ENCODE measurements around the gene SLC22A12. TPM values are rescaled to one million over a fixed set of nuclear protein-coding genes. Genes with fewer than 3 reads are reported as not detected.

Gene SLC22A12
- total RNA-seq, 1 donor from 2014 or later: not detected

DNA sequence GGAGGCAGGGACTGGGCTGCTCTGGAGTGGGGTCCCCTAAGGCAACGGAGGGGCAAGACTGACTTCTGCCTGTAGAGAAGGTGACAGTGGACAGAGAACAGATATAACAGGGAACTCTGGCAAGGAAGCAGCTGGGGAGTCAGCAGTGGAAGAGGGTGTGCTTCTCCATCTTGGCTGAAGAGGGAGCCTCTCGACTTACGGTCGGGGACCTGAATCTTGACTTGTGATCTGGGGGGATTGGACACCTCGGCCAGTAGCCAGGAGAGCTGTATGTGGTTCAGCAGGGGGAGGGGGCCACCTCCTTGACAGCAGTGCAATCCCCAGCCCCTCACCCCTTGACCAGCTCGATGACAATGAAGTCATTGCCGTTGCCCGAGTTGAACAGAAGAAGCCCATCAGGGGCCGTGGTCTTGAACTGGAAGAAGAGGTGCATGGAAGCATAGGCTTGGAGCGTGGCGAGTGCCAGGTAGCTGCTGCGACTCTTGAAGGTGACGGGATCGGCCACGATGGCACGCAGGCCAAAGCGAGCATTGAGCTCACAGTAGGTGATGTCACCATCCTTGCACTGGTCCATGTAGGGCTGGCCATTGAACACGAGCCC is 60.0 kb downstream of the SLC22A12 start:
- DNase-seq: peak; percentile 56

Other genes starting within 250 kb of the SLC22A12 start
- 35.9 and 46.6 TPM in 2 replicates for gene RPS6KA4, start 232.1 kb upstream of the SLC22A12 start, total RNA-seq
- not detected in 2 replicates for gene SLC22A11, start 35.3 kb upstream of the SLC22A12 start, total RNA-seq
- gene NRXN2, start 132.0 kb downstream of the SLC22A12 start, total RNA-seq: not detected in 2 replicates
- 2.0 and 2.9 TPM in 2 replicates for gene RASGRP2, start 152.9 kb downstream of the SLC22A12 start, total RNA-seq
- gene PYGM, start 168.8 kb downstream of the SLC22A12 start, total RNA-seq: 0.23 and 0.34 TPM in 2 replicates
- gene SF1, start 187.3 kb downstream of the SLC22A12 start, total RNA-seq: 104 and 116 TPM in 2 replicates
- 46.1 and 93.6 TPM in 2 replicates for gene MAP4K2, start 212.0 kb downstream of the SLC22A12 start, total RNA-seq
- gene MEN1, start 219.3 kb downstream of the SLC22A12 start, total RNA-seq: 20.1 and 38.7 TPM in 2 replicates

Data from dermis blood vessel endothelial cell (primary cell).